GOT3 (cell line): Measurements from ENCODE around the gene ANKRD22.

ENCODE experiments used
- DNase-seq: peaks from one replicate; lab custom pipeline; 2025; ENCODE audit warnings: mixed read lengths; lab: John Stamatoyannopoulos, UW

Gene ANKRD22

GRCh38 chr10:88794731-88795130 is 56.9 kb downstream of the ANKRD22 start:
- no peak for DNase-seq

- no peak for DNase-seq
These were observed 57.8 kb downstream of the ANKRD22 start for GRCh38 chr10:88793712-88794299.

- no peak for DNase-seq
These were observed 59.0 kb downstream of the ANKRD22 start for GRCh38 chr10:88792661-88793060.

GRCh38 chr10:88791924-88792323 is 59.7 kb downstream of the ANKRD22 start:
- no peak for DNase-seq

- DNase-seq: no peak
These were observed 62.7 kb downstream of the ANKRD22 start for GRCh38 chr10:88788924-88789323.

- no peak for DNase-seq
These were observed 64.2 kb downstream of the ANKRD22 start for GRCh38 chr10:88787463-88787862.

- no peak for DNase-seq
These were observed 65.4 kb downstream of the ANKRD22 start for GRCh38 chr10:88786032-88786770.

GRCh38 chr10:88783724-88784123 is 67.9 kb downstream of the ANKRD22 start:
- DNase-seq: no peak

GRCh38 chr10:88782222-88782621 is 69.4 kb downstream of the ANKRD22 start:
- no peak for DNase-seq

GRCh38 chr10:88781206-88781605 is 70.4 kb downstream of the ANKRD22 start:
- DNase-seq: no peak
